Measurements from ENCODE around the gene CTNND2. TPM values are rescaled to one million over a fixed set of nuclear protein-coding genes. Genes with fewer than 3 reads are reported as not detected.

The CTNND2 gene
- total RNA-seq, 2 experiments from 2014 or later = not detected

GRCh38 chr5:11903121-11903613 is 1.1 kb downstream of the CTNND2 start:
- Mint-ChIP-seq H3K27ac (no peak overlapping the region), H3K27me3 (peaks cover 37% of the 10 kb centered on the region), H3K4me1 (peaks cover 6% of the 10 kb centered on the region), H3K36me3 (ENCODE audit: low read depth) (no peaks in the 10 kb centered on the region), H3K4me3 (no peak overlapping the region), H3K9me3 (no peaks in the 10 kb centered on the region)
- POLR2A ChIA-PET = no interaction called here
- CTCF ChIA-PET = no interaction called here
- DNase-seq = no peak

GRCh38 chr5:11902201-11902619 is 2.0 kb downstream of the CTNND2 start:
- Mint-ChIP-seq H3K27me3 (peaks cover 37% of the 10 kb centered on the region), H3K9me3 (no peaks in the 10 kb centered on the region), H3K36me3 (ENCODE audit: low read depth) (no peaks in the 10 kb centered on the region), H3K27ac (no peak overlapping the region), H3K4me3 (no peak overlapping the region), H3K4me1 (peaks cover 6% of the 10 kb centered on the region)
- no peak for DNase-seq
- ChIA-PET CTCF (no interaction called here), POLR2A (no interaction called here)

- Mint-ChIP-seq H3K27me3 (peaks cover 22% of the 10 kb centered on the region), H3K36me3 (ENCODE audit: low read depth) (no peaks in the 10 kb centered on the region), H3K27ac (no peak overlapping the region), H3K4me3 (no peak overlapping the region), H3K4me1 (peaks cover 3% of the 10 kb centered on the region), H3K9me3 (no peaks in the 10 kb centered on the region)
- no peak for DNase-seq
- ChIA-PET CTCF (no interaction called here), POLR2A (no interaction called here)
Observed at GRCh38 chr5:11898787-11899186, 5.5 kb downstream of the CTNND2 start.

- Mint-ChIP-seq H3K4me3 (no peak overlapping the region), H3K36me3 (ENCODE audit: low read depth) (no peaks in the 10 kb centered on the region), H3K27ac (no peak overlapping the region), H3K27me3 (peaks cover 16% of the 10 kb centered on the region), H3K9me3 (peaks cover 2% of the 10 kb centered on the region), H3K4me1 (peaks cover under 1% of the 10 kb centered on the region)
- no peak for DNase-seq
- CTCF ChIA-PET = no interaction called here
- POLR2A ChIA-PET = no interaction called here
Observed at GRCh38 chr5:11897781-11898180, 6.5 kb downstream of the CTNND2 start.

GRCh38 chr5:11894992-11895391 is 9.3 kb downstream of the CTNND2 start:
- H3K4me1 Mint-ChIP-seq = no peaks in the 10 kb centered on the region
- no peaks in the 10 kb centered on the region for H3K27me3 Mint-ChIP-seq
- no peaks in the 10 kb centered on the region for H3K36me3 Mint-ChIP-seq (ENCODE audit: low read depth)
- no peak overlapping the region for H3K27ac Mint-ChIP-seq
- peaks cover 2% of the 10 kb centered on the region for H3K9me3 Mint-ChIP-seq
- CTCF ChIA-PET = no interaction called here
- POLR2A ChIA-PET = no interaction called here
- no peak overlapping the region for H3K4me3 Mint-ChIP-seq
- no peak for DNase-seq

- Mint-ChIP-seq H3K4me3 (no peak overlapping the region), H3K27me3 (no peaks in the 10 kb centered on the region), H3K27ac (no peak overlapping the region), H3K36me3 (ENCODE audit: low read depth) (no peaks in the 10 kb centered on the region), H3K9me3 (peaks cover 2% of the 10 kb centered on the region), H3K4me1 (no peaks in the 10 kb centered on the region)
- DNase-seq = no peak
- POLR2A ChIA-PET = no interaction called here
- CTCF ChIA-PET = no interaction called here
Observed at GRCh38 chr5:11892832-11893231, 11.4 kb downstream of the CTNND2 start.

GRCh38 chr5:11890777-11891176 is 13.5 kb downstream of the CTNND2 start:
- H3K4me1 Mint-ChIP-seq = no peaks in the 10 kb centered on the region
- POLR2A ChIA-PET = no interaction called here
- H3K4me3 Mint-ChIP-seq = no peak overlapping the region
- CTCF ChIA-PET = no interaction called here
- H3K27me3 Mint-ChIP-seq = no peaks in the 10 kb centered on the region
- no peaks in the 10 kb centered on the region for H3K36me3 Mint-ChIP-seq (ENCODE audit: low read depth)
- no peak for DNase-seq
- peaks cover 2% of the 10 kb centered on the region for H3K9me3 Mint-ChIP-seq
- no peak overlapping the region for H3K27ac Mint-ChIP-seq

GRCh38 chr5:11888221-11888620 is 16.0 kb downstream of the CTNND2 start:
- no peaks in the 10 kb centered on the region for H3K4me1 Mint-ChIP-seq
- POLR2A ChIA-PET = no interaction called here
- no peaks in the 10 kb centered on the region for H3K36me3 Mint-ChIP-seq (ENCODE audit: low read depth)
- H3K9me3 Mint-ChIP-seq = peaks cover 2% of the 10 kb centered on the region
- H3K27me3 Mint-ChIP-seq = no peaks in the 10 kb centered on the region
- no peak for DNase-seq
- CTCF ChIA-PET = no interaction called here
- no peak overlapping the region for H3K4me3 Mint-ChIP-seq
- no peak overlapping the region for H3K27ac Mint-ChIP-seq

GRCh38 chr5:11878814-11879213 is 25.4 kb downstream of the CTNND2 start:
- ChIA-PET CTCF (no interaction called here), POLR2A (no interaction called here)
- Mint-ChIP-seq H3K27ac (no peak overlapping the region), H3K27me3 (no peaks in the 10 kb centered on the region), H3K9me3 (peaks cover 3% of the 10 kb centered on the region), H3K4me3 (no peak overlapping the region), H3K36me3 (ENCODE audit: low read depth) (no peaks in the 10 kb centered on the region), H3K4me1 (no peaks in the 10 kb centered on the region)
- no peak for DNase-seq

GRCh38 chr5:11873587-11873986 is 30.7 kb downstream of the CTNND2 start:
- CTCF ChIA-PET = interaction anchor here (0.6 kb wide), 1 partner anchor 348 kb away, joined by 3 read pairs; no protein-coding TSS in a partner anchor
- Mint-ChIP-seq H3K27ac (no peak overlapping the region), H3K4me3 (no peak overlapping the region), H3K9me3 (peaks cover 2% of the 10 kb centered on the region), H3K4me1 (no peaks in the 10 kb centered on the region), H3K36me3 (ENCODE audit: low read depth) (no peaks in the 10 kb centered on the region), H3K27me3 (no peaks in the 10 kb centered on the region)
- DNase-seq = no peak
- POLR2A ChIA-PET = no interaction called here

- Mint-ChIP-seq H3K4me1 (no peaks in the 10 kb centered on the region), H3K27ac (no peak overlapping the region), H3K4me3 (no peak overlapping the region), H3K36me3 (ENCODE audit: low read depth) (no peaks in the 10 kb centered on the region), H3K27me3 (no peaks in the 10 kb centered on the region), H3K9me3 (peaks cover 6% of the 10 kb centered on the region)
- ChIA-PET CTCF (no interaction called here), POLR2A (no interaction called here)
- DNase-seq = no peak
Observed at GRCh38 chr5:11869203-11869602, 35.0 kb downstream of the CTNND2 start.

- DNase-seq = no peak
- POLR2A ChIA-PET = no interaction called here
- CTCF ChIA-PET = no interaction called here
- Mint-ChIP-seq H3K27me3 (no peaks in the 10 kb centered on the region), H3K4me1 (no peaks in the 10 kb centered on the region), H3K36me3 (ENCODE audit: low read depth) (no peaks in the 10 kb centered on the region), H3K9me3 (peaks cover 6% of the 10 kb centered on the region), H3K27ac (no peak overlapping the region), H3K4me3 (no peak overlapping the region)
Observed at GRCh38 chr5:11863911-11864310, 40.3 kb downstream of the CTNND2 start.

- Mint-ChIP-seq H3K9me3 (peaks cover 3% of the 10 kb centered on the region), H3K36me3 (ENCODE audit: low read depth) (no peaks in the 10 kb centered on the region), H3K4me3 (no peak overlapping the region), H3K27me3 (no peaks in the 10 kb centered on the region), H3K27ac (no peak overlapping the region), H3K4me1 (no peaks in the 10 kb centered on the region)
- ChIA-PET CTCF (interaction anchor here (0.6 kb wide), 1 partner anchor 831 kb away, joined by 3 read pairs; no protein-coding TSS in a partner anchor), POLR2A (no interaction called here)
- no peak for DNase-seq
Observed at GRCh38 chr5:11857391-11857790, 46.9 kb downstream of the CTNND2 start.

- peaks cover 3% of the 10 kb centered on the region for H3K9me3 Mint-ChIP-seq
- no peak overlapping the region for H3K27ac Mint-ChIP-seq
- no peaks in the 10 kb centered on the region for H3K4me1 Mint-ChIP-seq
- H3K36me3 Mint-ChIP-seq (ENCODE audit: low read depth) = no peaks in the 10 kb centered on the region
- H3K4me3 Mint-ChIP-seq = no peak overlapping the region
- DNase-seq = no peak
- no peaks in the 10 kb centered on the region for H3K27me3 Mint-ChIP-seq
- CTCF ChIA-PET = no interaction called here
- POLR2A ChIA-PET = interaction anchor here (0.6 kb wide), 1 partner anchor 8 kb away, joined by 3 read pairs; no protein-coding TSS in a partner anchor
Observed at GRCh38 chr5:11854936-11855335, 49.3 kb downstream of the CTNND2 start.

All from activated CD4-positive, alpha-beta T cell treated with anti-CD3 and anti-CD28 coated beads, Interleukin-2, amount 10 ng/mL, durations not matched to agents 7 days and 5 days (primary cell).